GM23338 (cell line): ENCODE measurements around the gene GFRAL. TPM values are rescaled to one million over a fixed set of nuclear protein-coding genes. Genes with fewer than 3 reads are reported as not detected.

Experiments used
- ATAC-seq: fragments of 200-7000 bp; cut with Tn5 transposase; 3 replicates; pipeline ENCODE4 v1.9.1; 2020
- DNase-seq: peaks from one replicate; pipeline ENCODE4 v3.0.0-alpha.2; 2015; ENCODE audit warnings: low spot score
- H2AFZ ChIP-seq: fragments of 200-600 bp; sonication (generic); 2 replicates; pipeline ENCODE4 v1.8.0; 2016; ENCODE audit warnings: antibody characterized with exemption, mild to moderate bottlenecking, moderate library complexity
- H3F3A ChIP-seq: fragments of 200-600 bp; sonication (generic); replicated peaks from 2 replicates; pipeline ENCODE4 v1.8.0; 2017; ENCODE audit warnings: antibody characterized with exemption, mixed run types, low read depth
- H3K27ac ChIP-seq: fragments of 200-600 bp; sonication (generic); 2 replicates; pipeline ENCODE4 v1.6.1; 2016; ENCODE audit warnings: low read depth
- H3K27me3 ChIP-seq: fragments of 200-600 bp; sonication (generic); 2 replicates; pipeline ENCODE4 v1.8.0; 2016; ENCODE audit warnings: mild to moderate bottlenecking, mixed run types, moderate library complexity; ENCODE audit not compliant: insufficient read depth
- H3K36me3 ChIP-seq: fragments of 200-600 bp; sonication (generic); 2 replicates; pipeline ENCODE4 v1.8.0; 2016; ENCODE audit warnings: mild to moderate bottlenecking; ENCODE audit not compliant: insufficient read depth
- H3K4me1 ChIP-seq: fragments of 200-600 bp; sonication (generic); 2 replicates; pipeline ENCODE4 v1.8.0; 2016; ENCODE audit warnings: mild to moderate bottlenecking, moderate library complexity; ENCODE audit not compliant: insufficient read depth
- H3K4me2 ChIP-seq: fragments of 200-600 bp; sonication (generic); 2 replicates; pipeline ENCODE4 v1.7.1; 2017; ENCODE audit warnings: mixed run types
- H3K4me3 ChIP-seq: fragments of 200-600 bp; sonication (generic); 2 replicates; pipeline ENCODE4 v1.6.1; 2016; ENCODE audit warnings: mixed run types
- H3K79me2 ChIP-seq: fragments of 200-600 bp; sonication (generic); replicated peaks from 2 replicates; pipeline ENCODE4 v1.8.0; 2017; ENCODE audit warnings: mild to moderate bottlenecking; ENCODE audit not compliant: insufficient read depth
- H3K9me2 ChIP-seq: fragments of 200-600 bp; sonication (generic); 2 replicates; pipeline ENCODE4 v1.8.0; 2017; ENCODE audit not compliant: insufficient read depth
- H4K20me1 ChIP-seq: fragments of 200-600 bp; sonication (generic); replicated peaks from 2 replicates; pipeline ENCODE4 v1.8.0; 2017; ENCODE audit warnings: mild to moderate bottlenecking; ENCODE audit not compliant: insufficient read depth
- H3K27ac Mint-ChIP-seq: 2 replicates; pipeline ENCODE4 v1.8.0; 2020; ENCODE audit warnings: inconsistent platforms, mild to moderate bottlenecking, moderate library complexity, mixed read lengths
- H3K27me3 Mint-ChIP-seq: 3 replicates; pipeline ENCODE4 v1.8.0; 2022; ENCODE audit warnings: low read depth, mild to moderate bottlenecking, moderate library complexity, mixed read lengths, inconsistent platforms; ENCODE audit not compliant: insufficient read depth, poor library complexity
- H3K36me3 Mint-ChIP-seq: 3 replicates; pipeline ENCODE4 v1.8.0; 2021; ENCODE audit warnings: low read depth, mild to moderate bottlenecking, inconsistent platforms, moderate library complexity, mixed read lengths
- H3K4me1 Mint-ChIP-seq: 3 replicates; pipeline ENCODE4 v1.8.0; 2020; ENCODE audit warnings: mild to moderate bottlenecking, inconsistent platforms, mixed read lengths
- H3K4me3 Mint-ChIP-seq: 3 replicates; pipeline ENCODE4 v1.8.0; 2021; ENCODE audit warnings: moderate library complexity, mild to moderate bottlenecking, inconsistent platforms, mixed read lengths
- H3K9me3 Mint-ChIP-seq: 3 replicates; pipeline ENCODE4 v1.8.0; 2020; ENCODE audit warnings: moderate library complexity, mild to moderate bottlenecking, inconsistent platforms, mixed read lengths
- CREB1 ChIP-seq: fragments of 250-450 bp; sonication (Bioruptor Pico); IDR thresholded peaks from 2 replicates; pipeline ENCODE4 v1.5.0; 2020; ENCODE audit warnings: low read depth, mild to moderate bottlenecking, moderate library complexity
- ETS1 ChIP-seq: IDR thresholded peaks from 2 replicates; pipeline ENCODE4 v1.6.1; 2016; ENCODE audit warnings: antibody characterized with exemption
- EZH2 ChIP-seq: fragments of 200-600 bp; sonication (generic); IDR thresholded peaks from one replicate; pipeline ENCODE4 v1.8.0; 2017; ENCODE audit warnings: antibody characterized with exemption, mild to moderate bottlenecking, low read depth; ENCODE audit not compliant: unreplicated experiment
- EZH2phosphoT487 ChIP-seq: fragments of 200-600 bp; sonication (generic); IDR thresholded peaks from one replicate; pipeline ENCODE4 v1.8.1; 2018; ENCODE audit warnings: antibody characterized with exemption; ENCODE audit not compliant: unreplicated experiment
- JUNB ChIP-seq: IDR thresholded peaks from one replicate; pipeline ENCODE4 v1.6.1; 2016; ENCODE audit warnings: antibody characterized with exemption; ENCODE audit not compliant: unreplicated experiment
- NANOG ChIP-seq: IDR thresholded peaks from 2 replicates; pipeline ENCODE4 v1.6.1; 2016; ENCODE audit warnings: antibody characterized with exemption, borderline replicate concordance
- POLR2AphosphoS5 ChIP-seq: IDR thresholded peaks from 2 replicates; pipeline ENCODE4 v1.6.1; 2016; ENCODE audit warnings: antibody characterized with exemption, low read depth
- STAT1 ChIP-seq: IDR thresholded peaks from one replicate; pipeline ENCODE4 v1.6.1; 2016; ENCODE audit warnings: antibody characterized with exemption; ENCODE audit not compliant: unreplicated experiment
- ZNF114 ChIP-seq: fragments of 250-450 bp; sonication (Bioruptor Pico); IDR thresholded peaks from 2 replicates; pipeline ENCODE4 v1.5.0; 2020; ENCODE audit warnings: mild to moderate bottlenecking, moderate library complexity
- ZNF331 ChIP-seq: fragments of 250-450 bp; sonication (Bioruptor Pico); IDR thresholded peaks from 2 replicates; pipeline ENCODE4 v1.5.0; 2020; ENCODE audit warnings: low read depth, mild to moderate bottlenecking, moderate library complexity
- polyA plus RNA-seq: library from polyadenylated mRNA; unstranded; fragments of >200 nt; fragmentation: Nextera tagmentation; extraction: Ambion mirVana; gene quantifications from 2 replicates; pipeline ENCODE4 v1.2.1, GENCODE V29; 2016
- total RNA-seq: library from RNA; depleted of rRNA; stranded (reverse); fragments of >200 nt; shearing (Covaris generic); gene quantifications from 2 replicates; pipeline ENCODE4 v1.2.3, GENCODE V29; 2014
- TF ChIP-seq, protein P1 (sequence below): fragments of 250-450 bp; sonication (Bioruptor Pico); IDR thresholded peaks from 2 replicates; pipeline ENCODE4 v1.5.0; 2020; ENCODE audit warnings: mild to moderate bottlenecking, moderate library complexity
- TF ChIP-seq, protein P2 (sequence below), 2 experiments: fragments of 200-600 bp in 1 of 2; sonication (generic) in 1 of 2; conservative IDR thresholded peaks; 2 replicates each; pipeline versions ENCODE4 v1.5.1 to v1.6.1; 2016 to 2017; ENCODE audit warnings: antibody characterized with exemption in 2 of 2, low read depth in 2 of 2, mild to moderate bottlenecking in 2 of 2, moderate library complexity in 1 of 2
- TF ChIP-seq, protein P3 (sequence below): IDR thresholded peaks from one replicate; pipeline ENCODE4 v1.6.1; 2018; ENCODE audit warnings: antibody characterized with exemption; ENCODE audit not compliant: unreplicated experiment

GFRAL gene
- total and polyA plus RNA-seq, 2 experiments from 2014 or later = not detected

GRCh38 chr6:55443238-55444134 lies 116.2 kb downstream of the GFRAL start:
- DNase-seq (no peak), ATAC-seq (no peak)
- H3K4me2 ChIP-seq = no peak overlapping the region
- no peak for TF ChIP-seq CREB1
- TF ChIP-seq, protein P1, sequence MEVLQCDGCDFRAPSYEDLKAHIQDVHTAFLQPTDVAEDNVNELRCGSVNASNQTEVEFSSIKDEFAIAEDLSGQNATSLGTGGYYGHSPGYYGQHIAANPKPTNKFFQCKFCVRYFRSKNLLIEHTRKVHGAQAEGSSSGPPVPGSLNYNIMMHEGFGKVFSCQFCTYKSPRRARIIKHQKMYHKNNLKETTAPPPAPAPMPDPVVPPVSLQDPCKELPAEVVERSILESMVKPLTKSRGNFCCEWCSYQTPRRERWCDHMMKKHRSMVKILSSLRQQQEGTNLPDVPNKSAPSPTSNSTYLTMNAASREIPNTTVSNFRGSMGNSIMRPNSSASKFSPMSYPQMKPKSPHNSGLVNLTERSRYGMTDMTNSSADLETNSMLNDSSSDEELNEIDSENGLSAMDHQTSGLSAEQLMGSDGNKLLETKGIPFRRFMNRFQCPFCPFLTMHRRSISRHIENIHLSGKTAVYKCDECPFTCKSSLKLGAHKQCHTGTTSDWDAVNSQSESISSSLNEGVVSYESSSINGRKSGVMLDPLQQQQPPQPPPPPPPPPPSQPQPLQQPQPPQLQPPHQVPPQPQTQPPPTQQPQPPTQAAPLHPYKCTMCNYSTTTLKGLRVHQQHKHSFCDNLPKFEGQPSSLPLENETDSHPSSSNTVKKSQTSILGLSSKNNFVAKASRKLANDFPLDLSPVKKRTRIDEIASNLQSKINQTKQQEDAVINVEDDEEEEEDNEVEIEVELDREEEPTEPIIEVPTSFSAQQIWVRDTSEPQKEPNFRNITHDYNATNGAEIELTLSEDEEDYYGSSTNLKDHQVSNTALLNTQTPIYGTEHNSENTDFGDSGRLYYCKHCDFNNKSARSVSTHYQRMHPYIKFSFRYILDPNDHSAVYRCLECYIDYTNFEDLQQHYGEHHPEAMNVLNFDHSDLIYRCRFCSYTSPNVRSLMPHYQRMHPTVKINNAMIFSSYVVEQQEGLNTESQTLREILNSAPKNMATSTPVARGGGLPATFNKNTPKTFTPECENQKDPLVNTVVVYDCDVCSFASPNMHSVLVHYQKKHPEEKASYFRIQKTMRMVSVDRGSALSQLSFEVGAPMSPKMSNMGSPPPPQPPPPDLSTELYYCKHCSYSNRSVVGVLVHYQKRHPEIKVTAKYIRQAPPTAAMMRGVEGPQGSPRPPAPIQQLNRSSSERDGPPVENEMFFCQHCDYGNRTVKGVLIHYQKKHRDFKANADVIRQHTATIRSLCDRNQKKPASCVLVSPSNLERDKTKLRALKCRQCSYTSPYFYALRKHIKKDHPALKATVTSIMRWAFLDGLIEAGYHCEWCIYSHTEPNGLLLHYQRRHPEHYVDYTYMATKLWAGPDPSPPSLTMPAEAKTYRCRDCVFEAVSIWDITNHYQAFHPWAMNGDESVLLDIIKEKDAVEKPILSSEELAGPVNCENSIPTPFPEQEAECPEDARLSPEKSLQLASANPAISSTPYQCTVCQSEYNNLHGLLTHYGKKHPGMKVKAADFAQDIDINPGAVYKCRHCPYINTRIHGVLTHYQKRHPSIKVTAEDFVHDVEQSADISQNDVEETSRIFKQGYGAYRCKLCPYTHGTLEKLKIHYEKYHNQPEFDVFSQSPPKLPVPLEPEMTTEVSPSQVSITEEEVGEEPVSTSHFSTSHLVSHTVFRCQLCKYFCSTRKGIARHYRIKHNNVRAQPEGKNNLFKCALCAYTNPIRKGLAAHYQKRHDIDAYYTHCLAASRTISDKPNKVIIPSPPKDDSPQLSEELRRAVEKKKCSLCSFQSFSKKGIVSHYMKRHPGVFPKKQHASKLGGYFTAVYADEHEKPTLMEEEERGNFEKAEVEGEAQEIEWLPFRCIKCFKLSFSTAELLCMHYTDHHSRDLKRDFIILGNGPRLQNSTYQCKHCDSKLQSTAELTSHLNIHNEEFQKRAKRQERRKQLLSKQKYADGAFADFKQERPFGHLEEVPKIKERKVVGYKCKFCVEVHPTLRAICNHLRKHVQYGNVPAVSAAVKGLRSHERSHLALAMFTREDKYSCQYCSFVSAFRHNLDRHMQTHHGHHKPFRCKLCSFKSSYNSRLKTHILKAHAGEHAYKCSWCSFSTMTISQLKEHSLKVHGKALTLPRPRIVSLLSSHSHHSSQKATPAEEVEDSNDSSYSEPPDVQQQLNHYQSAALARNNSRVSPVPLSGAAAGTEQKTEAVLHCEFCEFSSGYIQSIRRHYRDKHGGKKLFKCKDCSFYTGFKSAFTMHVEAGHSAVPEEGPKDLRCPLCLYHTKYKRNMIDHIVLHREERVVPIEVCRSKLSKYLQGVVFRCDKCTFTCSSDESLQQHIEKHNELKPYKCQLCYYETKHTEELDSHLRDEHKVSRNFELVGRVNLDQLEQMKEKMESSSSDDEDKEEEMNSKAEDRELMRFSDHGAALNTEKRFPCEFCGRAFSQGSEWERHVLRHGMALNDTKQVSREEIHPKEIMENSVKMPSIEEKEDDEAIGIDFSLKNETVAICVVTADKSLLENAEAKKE = no peak
- TF ChIP-seq, protein P2, sequence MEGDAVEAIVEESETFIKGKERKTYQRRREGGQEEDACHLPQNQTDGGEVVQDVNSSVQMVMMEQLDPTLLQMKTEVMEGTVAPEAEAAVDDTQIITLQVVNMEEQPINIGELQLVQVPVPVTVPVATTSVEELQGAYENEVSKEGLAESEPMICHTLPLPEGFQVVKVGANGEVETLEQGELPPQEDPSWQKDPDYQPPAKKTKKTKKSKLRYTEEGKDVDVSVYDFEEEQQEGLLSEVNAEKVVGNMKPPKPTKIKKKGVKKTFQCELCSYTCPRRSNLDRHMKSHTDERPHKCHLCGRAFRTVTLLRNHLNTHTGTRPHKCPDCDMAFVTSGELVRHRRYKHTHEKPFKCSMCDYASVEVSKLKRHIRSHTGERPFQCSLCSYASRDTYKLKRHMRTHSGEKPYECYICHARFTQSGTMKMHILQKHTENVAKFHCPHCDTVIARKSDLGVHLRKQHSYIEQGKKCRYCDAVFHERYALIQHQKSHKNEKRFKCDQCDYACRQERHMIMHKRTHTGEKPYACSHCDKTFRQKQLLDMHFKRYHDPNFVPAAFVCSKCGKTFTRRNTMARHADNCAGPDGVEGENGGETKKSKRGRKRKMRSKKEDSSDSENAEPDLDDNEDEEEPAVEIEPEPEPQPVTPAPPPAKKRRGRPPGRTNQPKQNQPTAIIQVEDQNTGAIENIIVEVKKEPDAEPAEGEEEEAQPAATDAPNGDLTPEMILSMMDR (conservative IDR thresholded peaks at IDR 0.05; ENCODE audit: low read depth in 2 of 2) = no peak
- TF ChIP-seq POLR2AphosphoS5 = no peak
- TF ChIP-seq JUNB = no peak
- no peak for TF ChIP-seq ZNF114 (CRISPR knock-in tag)
- no peak for TF ChIP-seq EZH2phosphoT487
- no peak for TF ChIP-seq EZH2
- no peak for TF ChIP-seq STAT1
- TF ChIP-seq, protein P3, sequence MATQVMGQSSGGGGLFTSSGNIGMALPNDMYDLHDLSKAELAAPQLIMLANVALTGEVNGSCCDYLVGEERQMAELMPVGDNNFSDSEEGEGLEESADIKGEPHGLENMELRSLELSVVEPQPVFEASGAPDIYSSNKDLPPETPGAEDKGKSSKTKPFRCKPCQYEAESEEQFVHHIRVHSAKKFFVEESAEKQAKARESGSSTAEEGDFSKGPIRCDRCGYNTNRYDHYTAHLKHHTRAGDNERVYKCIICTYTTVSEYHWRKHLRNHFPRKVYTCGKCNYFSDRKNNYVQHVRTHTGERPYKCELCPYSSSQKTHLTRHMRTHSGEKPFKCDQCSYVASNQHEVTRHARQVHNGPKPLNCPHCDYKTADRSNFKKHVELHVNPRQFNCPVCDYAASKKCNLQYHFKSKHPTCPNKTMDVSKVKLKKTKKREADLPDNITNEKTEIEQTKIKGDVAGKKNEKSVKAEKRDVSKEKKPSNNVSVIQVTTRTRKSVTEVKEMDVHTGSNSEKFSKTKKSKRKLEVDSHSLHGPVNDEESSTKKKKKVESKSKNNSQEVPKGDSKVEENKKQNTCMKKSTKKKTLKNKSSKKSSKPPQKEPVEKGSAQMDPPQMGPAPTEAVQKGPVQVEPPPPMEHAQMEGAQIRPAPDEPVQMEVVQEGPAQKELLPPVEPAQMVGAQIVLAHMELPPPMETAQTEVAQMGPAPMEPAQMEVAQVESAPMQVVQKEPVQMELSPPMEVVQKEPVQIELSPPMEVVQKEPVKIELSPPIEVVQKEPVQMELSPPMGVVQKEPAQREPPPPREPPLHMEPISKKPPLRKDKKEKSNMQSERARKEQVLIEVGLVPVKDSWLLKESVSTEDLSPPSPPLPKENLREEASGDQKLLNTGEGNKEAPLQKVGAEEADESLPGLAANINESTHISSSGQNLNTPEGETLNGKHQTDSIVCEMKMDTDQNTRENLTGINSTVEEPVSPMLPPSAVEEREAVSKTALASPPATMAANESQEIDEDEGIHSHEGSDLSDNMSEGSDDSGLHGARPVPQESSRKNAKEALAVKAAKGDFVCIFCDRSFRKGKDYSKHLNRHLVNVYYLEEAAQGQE = no peak
- TF ChIP-seq NANOG = no peak
- no peak for TF ChIP-seq ZNF331
- no peak for TF ChIP-seq ETS1
- no peak overlapping the region for H3K4me3 Mint-ChIP-seq
- no peaks in the 10 kb centered on the region for H3K27me3 ChIP-seq
- H3K9me3 Mint-ChIP-seq = no peaks in the 10 kb centered on the region
- no peak overlapping the region; the same call in 1 of the 2 replicates for H2AFZ ChIP-seq
- no peaks in the 10 kb centered on the region for H3K4me1 ChIP-seq
- H3K9me2 ChIP-seq = no peaks in the 10 kb centered on the region
- no peak overlapping the region for H3K27ac ChIP-seq
- H3K4me3 ChIP-seq = no peak overlapping the region
- H3K36me3 ChIP-seq = no peaks in the 10 kb centered on the region
- no peaks in the 10 kb centered on the region for H4K20me1 ChIP-seq
- H3K36me3 Mint-ChIP-seq = no peaks in the 10 kb centered on the region
- H3F3A ChIP-seq = no peaks in the 10 kb centered on the region
- H3K4me1 Mint-ChIP-seq = no peaks in the 10 kb centered on the region; the same call in 2 of the 3 replicates
- H3K79me2 ChIP-seq = no peaks in the 10 kb centered on the region
- H3K27ac Mint-ChIP-seq = no peak overlapping the region
- no peaks in the 10 kb centered on the region for H3K27me3 Mint-ChIP-seq
